Measurements from ENCODE around the gene GSK3B.
"Not testable (repeated sequence)": the region's sequence is repeated elsewhere in the genome, so short reads cannot be mapped to it uniquely, and the experiment has no call there.

The GSK3B gene

DNA sequence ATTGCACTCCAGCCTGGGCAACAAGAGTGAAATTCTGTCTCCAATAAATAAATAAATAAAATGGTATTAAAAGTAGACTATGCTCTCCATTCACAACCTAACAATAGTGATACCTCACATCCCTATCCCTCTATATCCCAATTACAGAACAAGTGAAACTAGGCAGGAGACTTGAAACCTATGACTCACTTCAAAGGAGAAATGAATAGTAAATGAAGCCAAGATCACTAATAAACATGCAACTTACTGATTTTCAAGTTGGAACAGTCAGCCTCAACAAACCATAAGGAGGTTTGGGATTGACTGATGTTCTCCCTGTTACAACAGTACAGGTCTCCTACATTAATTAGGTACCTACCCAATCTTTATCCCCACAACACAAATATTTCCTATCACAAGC, 103.4 kb downstream of the GSK3B start:
- no peak for DNase-seq

GRCh38 chr3:119989981-119990655, 104.1 kb downstream of the GSK3B start:
- DNase-seq, result no peak

DNA sequence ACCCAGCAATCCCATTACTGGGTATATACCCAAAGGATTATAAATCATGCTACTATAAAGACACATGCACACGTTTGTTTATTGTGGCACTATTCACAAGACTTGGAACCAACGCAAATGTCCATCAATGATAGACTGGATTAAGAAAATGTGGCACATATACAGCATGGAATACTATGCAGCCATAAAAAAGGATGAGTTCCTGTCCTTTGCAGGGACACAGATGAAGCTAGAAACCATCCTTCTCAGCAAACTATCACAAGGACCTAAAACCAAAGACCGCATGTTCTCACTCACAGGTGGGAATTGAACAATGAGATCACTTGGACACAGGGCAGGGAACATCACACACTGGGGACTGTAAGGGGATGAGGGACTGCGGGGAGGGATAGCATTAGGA, 107.4 kb downstream of the GSK3B start:
- not testable (repeated sequence) for DNase-seq

DNA sequence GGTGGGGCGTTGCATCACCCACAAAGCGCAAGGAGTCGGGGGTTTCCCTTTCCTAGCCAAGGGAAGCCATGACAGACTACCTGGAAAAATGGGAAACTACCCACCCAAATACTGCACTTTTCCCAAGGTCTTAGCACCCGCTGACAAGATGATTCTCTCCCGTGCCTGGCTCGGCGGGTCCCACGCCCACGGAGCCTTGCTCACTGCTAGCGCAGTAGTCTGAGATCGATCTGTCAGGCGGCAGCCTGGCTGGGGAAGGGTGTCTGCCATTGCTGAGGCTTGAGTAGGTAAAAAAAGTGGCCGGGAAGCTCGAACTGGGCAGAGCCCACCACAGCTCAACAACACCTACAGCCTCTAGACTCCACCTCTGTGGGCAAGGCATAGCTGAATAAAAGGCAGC, 112.9 kb downstream of the GSK3B start:
- DNase-seq, result no peak

- DNase-seq, result no peak
These were observed 115.6 kb downstream of the GSK3B start for GRCh38 chr3:119978554-119979208.

DNA sequence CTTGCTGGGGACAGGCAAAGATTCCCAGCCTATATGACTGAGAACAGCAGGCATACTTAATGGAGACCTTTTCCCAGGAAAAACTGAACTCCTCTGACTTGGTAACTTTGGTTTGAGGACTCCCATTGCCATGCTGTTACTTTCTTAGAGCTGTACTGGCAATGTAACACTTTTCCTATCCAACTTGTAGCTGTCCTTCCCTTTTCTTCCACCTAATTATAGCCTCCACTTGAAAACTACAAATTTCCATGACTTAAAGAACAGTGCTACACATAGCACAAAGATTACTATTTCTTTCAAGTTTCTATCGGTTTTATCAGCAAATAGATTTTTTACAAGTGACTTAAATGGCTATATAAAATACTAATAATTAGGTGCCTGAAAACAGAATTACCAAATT, 116.9 kb downstream of the GSK3B start:
- no peak for DNase-seq

DNA sequence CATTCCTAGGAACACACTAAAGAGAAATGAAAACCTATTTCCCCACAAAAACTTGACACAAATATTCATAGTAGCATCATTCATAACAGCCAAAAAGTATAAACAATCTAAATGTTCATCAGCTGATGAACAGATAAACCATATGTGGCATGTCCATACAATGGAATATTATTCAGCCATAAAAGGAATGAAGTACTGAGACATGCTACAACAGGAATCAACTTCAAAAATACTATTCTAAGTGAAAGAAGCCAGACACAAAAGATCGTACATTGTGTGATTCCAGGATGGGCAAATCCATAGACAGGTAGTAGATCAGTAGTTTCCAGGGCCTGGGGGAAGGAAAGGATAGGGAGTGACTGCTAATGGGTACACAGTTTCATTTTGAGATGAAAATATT, 118.0 kb downstream of the GSK3B start:
- DNase-seq, result no peak

- no peak for DNase-seq
These were observed 119.6 kb downstream of the GSK3B start for GRCh38 chr3:119974656-119975055.

DNA sequence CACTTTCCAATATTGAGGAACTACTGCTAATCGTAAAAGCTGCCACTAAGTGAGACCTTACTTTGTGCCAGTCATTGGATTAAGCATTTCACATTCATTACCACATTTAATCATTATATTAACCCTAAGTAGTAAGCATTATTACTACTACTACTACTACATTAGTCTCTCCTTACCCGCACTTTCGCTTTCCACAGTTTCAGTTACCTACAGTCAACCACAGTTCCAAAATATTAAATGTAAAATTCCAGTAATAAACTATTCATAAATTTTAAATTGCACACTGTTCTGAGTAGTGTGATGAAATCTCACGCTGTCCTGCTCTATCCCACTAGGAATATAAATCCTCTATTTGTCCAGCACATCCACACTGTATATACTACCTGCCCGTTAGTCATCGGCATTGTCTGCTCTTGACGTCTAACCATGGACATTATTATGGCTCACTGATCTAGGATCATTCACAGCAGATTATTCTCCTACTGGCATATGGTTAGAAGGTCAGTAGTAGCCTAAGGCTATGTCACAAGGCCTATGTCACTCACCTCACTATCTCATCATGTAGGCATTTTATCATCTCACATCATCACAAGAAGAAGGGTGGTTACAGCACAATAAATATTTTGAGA, 121.1 kb downstream of the GSK3B start:
- no peak for DNase-seq

- no peak for DNase-seq
These were observed 124.5 kb downstream of the GSK3B start for GRCh38 chr3:119969759-119970158.

DNA sequence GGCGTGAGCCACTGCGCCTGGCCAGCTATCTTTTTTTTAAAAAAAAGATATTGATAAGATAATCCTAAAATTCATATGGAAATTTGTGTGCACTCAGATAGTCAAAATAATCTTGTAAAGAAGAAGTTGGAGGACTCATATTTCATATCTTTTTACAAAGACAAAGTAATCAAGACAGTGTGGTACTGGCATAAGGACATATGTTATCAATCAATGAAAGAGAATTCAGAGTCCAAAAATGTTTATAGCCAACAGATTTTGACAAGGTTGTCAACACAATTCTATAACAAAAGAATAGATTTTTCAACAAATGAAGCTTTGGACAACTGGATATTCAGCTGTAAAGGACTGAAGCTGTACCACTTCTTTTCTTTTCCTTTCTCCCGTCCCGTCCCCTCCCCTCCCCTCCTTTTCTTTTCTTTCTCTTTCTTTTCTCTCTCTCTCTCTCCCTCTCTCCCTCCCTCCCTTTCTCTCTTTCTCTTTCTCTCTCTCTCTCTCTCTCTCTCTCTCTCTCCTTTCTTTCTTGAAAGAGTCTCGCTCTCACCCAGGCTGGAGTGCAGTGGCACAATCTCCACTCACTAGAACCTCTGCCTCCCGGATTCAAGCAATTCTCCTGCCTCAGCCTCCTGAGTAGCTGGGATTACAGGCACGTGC, 126.8 kb downstream of the GSK3B start:
- DNase-seq, result no peak

- DNase-seq, result no peak
These were observed 128.6 kb downstream of the GSK3B start for GRCh38 chr3:119965692-119966091.

DNA sequence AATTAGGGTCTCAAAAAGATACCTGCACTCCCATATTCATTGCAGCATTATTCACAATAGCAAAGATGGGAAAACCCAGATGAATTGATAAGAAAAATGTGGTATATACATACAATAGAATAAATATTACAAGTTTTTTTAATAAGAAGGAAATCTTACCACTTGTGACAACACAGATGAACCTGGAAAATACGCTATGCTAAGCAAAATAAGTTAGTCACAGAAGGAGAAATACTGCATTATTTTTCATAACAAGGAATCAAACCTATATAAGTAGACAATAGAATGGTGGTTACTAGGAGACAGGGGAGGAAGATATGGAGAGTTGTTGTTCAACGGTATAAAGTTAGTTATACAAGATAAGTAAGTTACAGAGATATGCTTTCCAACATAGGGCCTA, 130.0 kb downstream of the GSK3B start:
- no peak for DNase-seq

GRCh38 chr3:119955972-119956371, 138.3 kb downstream of the GSK3B start:
- DNase-seq, result no peak

DNA sequence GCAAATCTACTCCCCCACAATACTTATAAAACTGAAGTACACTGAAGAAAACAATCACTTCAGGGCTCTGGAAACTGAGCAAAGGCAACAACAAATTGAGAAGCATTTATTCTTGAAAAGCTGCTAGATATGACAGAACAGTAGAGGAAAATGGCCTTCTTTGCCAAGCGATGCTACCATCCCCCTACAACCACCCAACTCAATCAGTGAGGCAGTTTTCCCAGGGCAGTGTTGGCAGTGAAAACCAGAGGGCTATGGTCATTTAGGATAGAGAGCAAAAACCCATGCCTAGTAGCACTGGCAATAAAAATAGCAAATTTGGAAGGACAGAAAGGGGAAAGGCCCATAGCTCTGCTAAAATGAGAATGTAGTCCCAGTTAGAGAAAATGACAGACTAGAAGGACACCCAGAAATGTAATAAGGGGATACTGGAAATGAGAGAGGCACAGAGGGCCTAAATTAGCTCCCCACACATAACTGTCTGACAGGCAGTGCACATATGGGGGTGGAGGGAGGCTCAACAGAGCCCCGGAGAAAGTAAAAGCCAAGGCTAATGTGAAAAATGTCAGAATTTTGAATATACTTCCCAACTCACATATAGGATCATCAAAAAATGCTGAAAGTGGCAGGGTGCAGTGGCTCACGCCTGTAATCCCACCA, 143.5 kb downstream of the GSK3B start:
- DNase-seq, result no peak

DNA sequence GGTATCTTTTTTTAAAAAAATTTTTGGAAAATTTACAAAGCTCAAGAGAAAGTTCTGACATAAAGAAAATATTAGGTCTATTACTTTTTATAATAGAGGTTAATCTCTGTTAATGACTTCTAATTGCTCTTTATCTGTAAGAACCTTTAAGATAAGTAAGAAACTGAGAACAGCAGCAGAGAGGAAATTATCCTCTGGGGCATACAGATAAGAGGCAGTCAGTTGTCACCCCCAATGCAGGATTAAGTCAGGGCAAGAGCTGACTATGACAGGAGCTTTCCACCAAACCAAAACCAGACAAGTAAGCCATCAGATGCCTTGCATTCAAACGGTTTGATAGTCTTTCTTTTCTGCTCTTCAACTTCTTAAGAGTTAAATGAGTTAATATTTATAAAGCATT, 149.0 kb downstream of the GSK3B start:
- no peak for DNase-seq

DNA sequence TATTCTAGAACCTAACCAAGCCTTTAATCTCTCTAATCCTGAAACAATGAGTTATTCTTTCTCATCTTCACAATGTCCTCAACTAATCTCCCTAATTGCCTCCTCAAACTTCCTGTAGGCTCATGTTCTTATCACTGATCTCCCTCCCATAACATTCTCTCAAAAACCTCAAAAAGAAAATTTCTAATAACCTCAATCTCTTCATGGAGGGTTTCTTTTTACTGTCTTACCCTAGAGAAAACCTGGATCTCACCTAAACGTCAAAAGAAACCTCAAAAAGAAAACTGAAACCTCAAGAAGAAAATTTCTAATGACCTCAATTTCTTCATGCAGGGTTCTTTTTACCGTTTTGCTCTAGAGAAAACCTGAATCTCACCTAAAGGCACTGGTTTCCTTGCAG, 150.2 kb downstream of the GSK3B start:
- DNase-seq, result no peak

DNA sequence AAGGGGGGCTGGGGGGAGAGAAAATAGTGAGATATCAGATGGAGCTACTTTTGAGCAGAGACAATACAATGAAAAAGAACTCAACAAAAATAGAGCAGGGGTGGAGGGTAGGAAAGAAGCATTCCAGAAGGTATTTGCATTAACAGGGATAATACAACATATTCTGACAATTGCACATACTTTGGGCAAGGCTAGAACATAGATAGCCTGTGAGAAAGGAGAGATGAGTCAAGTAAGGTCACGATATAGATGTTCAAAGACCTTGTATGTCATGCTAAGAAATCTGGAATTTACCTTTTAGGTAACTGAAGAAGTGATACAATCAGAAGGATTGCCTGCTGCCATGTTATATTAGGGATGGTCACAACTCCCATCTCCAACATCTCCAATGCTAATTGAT, 155.2 kb downstream of the GSK3B start:
- no peak for DNase-seq

DNA sequence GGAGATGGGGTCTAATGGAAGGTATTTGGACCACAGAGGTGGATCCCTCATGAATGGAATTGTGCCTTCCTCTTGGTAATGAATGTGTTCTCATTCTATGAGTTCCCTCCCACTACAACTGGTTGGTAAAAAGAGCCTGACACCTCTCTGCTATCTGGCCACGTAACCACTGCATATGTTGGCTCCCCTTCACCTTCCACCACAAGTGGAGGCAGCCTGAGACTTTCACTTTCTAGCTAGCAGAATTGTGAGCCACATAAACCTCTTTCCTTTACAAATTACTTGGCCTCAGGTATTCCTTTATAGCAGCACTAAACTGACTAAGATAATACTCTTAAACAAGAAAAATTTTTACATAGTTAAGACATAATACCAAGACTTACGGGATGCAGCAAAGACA, 157.0 kb downstream of the GSK3B start:
- peak; percentile 63 for DNase-seq

- DNase-seq, result no peak
These were observed 160.0 kb downstream of the GSK3B start for GRCh38 chr3:119934249-119934648.

DNA sequence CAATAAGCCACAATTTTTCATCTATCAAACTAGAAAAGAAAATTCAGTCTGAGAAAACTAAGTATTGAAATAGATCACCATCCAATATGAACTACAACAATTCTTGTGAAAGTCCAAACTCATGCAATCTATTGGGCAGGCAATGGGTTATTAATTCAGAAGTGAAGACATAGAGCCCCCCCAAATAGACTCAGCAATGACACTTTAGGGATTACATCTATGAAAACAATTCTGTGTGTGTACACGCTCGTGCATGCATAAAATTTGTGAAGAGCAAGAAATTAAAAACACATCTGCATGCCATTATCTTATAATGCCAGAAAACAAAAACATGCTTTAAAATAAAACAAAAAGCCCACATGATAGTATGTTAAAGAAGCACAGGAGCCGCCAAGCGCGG, 161.0 kb downstream of the GSK3B start:
- DNase-seq, result no peak

DNA sequence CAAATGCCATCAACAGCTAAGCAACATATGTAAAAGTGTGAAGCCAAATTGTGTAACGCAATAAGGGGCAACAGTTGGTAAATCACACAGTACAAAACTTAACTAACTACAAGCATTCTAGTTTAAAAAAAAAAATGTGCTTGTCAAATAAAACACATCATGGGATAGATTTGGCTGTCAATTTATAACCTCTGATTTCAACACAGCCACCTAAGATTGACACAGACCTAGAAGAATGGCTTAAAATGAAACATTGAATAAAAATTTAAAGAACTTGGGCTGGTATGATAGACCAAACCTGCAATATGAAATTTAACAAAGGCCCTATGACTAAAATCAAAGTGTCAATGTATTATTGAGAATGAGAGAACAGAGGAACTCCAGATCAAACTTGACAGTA, 164.0 kb downstream of the GSK3B start:
- DNase-seq, result no peak

DNA sequence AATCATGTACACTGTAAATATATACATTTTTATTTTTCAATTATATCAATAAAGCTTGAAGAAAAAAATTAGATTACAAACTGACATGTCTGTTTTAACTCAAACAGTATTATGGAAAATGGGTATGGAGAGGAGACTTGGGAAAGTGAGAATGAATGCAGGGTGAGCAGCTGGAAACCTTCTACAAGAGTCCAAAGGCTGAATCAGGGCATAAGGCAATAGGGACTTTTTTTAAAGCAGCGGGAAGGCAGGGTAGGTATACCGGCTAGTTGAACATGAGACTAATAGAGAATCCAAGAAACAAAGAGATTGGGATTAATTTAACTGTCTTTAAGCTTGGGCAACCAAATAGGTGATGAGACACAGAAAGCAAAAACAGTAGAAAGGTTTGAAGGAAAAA, 167.1 kb downstream of the GSK3B start:
- no peak for DNase-seq

Measured in activated CD8-positive, alpha-beta memory T cell treated with anti-CD3 and anti-CD28 coated beads for 24 hours (primary cell).